C1 segment of cervical spinal cord (tissue), 14 donors: ENCODE measurements around the gene NABP1.

Experiments used
- DNase-seq, 14 donors: peaks; one replicate each; lab custom pipeline; 2025; lab: John Stamatoyannopoulos, UW

The NABP1 gene

DNA sequence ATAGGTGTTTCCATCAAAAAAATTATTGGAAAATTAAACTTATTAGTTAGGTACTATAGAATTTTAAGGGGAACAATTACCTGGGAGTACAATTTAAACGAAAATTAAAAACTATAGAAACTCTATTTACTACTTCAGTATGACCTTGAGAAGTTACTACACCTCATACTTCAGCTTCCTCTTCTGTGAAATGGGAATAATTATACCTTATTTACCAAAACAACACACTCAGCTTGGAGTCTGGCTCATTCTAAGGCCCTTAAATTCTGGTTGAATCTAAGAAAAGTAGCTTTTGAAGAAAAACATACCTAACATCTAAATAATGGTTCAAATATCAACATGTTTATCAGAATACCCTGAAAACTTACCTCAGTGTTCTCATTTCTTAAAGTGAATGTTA is 2.7 kb downstream of the NABP1 start:
- no peak for DNase-seq

DNA sequence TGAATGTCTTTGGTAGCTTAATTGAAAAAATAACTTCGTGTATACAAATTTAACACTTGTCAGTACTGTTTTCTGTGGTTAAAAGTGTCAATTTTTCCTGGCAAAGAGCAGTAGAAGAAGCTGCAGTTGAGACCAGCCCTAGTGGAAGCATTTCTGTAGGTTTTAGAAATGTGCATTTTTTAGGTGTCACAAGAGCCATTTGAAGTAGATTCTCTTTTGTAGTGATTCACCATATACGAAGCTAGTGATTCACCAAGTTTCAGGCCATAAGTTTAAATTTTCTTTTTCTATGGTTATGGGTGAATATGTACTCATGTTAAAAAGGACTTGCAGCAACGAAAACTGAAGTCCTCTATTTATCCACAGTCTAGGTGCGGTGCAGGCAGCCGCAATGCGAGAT is 4.2 kb downstream of the NABP1 start:
- DNase-seq = no peak

DNA sequence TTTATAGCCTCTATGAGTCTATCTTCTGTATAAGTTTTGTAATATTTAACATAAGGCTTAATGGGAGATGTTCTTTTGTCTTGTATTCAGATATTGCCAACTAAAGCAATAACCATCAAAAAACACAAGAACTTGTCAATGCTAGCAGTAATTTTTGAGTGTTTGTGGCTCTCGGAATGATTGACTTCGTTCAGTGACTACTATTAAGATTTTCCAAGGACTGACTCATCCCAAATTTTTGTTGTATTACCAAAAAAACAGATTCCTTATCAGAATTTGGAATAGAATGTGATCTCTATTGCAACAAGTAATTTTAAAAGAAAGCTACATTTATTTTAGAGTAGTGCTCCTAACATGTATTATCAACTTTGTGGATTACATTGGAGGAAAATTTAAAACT is 8.1 kb downstream of the NABP1 start:
- DNase-seq = no peak

DNA sequence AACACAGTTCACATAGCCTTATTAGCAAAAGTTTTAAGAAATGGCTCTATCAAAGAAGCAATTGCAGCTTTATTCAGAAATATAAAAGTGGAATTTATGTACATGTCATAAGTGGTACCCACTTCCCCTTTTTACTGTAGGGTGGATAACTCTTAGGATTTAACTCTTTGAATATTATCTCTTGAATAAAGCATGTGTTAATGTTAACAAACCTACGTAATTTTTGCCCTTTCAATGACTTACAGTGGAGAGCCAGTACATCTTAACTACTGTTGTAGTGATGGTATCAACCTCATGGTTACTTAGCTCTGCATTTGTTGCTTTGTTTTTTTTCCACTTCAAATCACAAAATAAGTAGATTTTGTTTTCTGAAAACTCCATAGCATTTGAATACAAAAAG is 8.8 kb downstream of the NABP1 start:
- no peak for DNase-seq

DNA sequence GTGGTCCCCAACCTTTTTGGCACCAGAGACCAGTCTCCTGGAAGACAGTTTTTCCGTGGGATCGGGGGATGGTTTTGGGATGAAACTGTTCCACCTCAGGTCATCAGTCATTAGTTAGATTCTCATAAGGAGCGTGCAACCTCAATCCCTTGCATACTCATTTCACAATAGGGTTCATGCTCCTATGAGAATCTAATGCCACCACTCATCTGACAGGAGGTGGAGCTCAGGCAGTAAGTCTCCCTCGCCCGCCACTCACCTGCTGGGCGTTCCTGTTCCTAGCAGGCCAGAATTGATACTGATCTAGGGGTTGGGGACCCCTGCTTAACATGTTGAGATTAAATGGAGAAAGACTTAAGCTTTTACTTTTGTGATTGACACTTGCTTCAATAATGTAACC is 9.9 kb downstream of the NABP1 start:
- no peak for DNase-seq

DNA sequence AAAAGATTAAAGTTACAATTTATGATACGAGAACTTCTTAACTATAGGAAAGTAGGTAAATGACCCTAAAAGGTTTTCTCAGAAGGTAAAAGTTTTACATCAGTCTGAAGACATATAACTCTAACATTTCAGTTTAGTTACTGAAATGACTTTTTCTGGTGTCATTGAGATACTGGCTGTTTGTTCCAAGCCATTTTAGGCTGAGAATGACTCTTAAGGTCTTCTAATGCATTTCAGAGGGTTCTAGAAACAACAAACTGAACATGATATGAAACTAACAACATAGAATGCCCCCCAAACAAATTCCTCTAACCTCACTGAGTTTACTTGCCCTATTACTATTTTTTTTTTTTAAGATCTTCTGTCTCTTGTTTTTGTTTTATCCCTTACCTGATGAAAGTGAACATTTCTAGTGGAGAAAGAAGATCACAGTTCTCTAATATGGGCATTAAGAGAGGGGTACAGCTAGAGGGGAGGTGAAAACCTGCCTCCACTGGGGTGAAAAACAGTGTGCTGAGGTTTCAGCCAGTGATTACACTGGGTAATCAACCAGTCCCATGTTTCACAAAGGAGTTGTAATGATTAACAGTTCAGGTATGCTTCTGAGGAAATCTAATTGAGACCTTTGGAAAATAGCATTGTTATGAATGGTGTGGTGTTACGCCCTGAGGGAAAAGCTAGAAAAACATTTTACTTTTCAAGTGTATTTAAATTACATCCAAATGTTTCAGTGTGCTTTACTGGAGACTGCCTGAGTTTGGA is 11.2 kb downstream of the NABP1 start:
- DNase-seq = no peak

DNA sequence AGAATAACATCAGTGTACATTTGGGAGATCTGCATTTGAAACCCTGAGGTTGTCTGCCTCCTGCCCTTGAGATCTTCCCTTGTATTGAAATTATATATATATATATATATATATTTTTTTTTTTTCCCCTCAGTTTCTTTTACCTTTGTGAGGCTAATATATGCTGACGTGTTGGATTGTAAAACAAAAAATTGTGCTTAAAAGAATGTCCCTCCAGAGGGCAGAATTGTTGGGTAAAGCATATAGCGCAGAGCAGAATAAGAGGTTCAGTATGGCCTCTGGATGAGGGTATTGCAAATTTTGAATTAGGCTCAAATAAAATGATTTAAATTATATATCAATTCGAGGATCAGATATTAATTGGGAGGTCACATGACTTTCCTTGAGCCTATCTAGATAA is 12.4 kb downstream of the NABP1 start:
- no peak for DNase-seq

DNA sequence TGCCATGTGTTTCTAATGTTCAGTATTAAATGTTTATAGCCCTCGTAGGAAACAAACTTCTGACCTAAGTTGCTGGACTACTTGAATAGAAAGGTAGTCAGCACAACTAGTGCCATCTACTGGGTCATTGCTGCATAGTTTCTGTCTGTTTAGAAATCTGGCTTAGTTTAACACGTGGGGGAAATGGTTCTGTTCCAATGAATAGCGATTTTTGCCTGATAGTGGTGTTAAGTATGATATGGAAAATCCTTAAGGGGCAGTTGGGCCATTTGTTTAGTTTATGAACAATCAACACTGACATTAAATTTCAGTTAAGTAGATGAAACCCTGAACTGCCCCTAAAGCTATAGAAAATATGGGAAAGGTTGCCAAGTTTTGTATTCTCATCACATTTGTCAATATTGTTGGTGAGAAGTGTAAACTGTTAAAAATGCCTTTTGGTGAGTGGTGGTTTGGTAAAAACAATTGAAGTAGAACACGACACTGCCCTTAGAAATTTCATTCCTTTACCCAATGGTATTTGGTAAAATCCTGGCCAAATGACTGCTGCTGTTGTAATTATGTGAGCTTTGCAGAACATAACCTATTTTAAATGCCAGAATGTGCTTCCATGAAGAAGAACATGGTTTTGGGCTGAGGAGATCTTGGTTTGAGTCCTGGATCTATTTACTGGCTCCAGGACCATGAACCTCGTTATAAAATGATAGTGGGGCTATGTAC is 13.2 kb downstream of the NABP1 start:
- no peak for DNase-seq

DNA sequence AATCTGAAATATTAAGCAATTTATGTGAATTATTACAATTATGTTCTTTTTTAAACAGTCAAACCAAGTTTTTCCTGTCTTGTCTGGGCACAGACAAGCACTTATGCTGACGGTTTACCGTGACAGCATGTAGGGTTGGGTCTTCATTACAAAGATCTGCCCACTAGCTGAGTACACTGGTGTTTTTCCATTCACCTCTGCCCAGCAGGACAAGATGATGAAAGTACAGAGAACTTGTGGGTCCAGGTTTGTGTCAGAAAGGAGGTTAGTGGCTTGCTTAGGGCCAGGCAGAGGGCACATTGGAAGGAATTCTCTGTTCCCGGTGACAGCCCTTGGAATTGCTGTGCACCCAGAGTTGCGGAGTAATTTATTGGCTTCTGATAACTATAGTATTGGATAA is 14.0 kb downstream of the NABP1 start:
- no peak for DNase-seq

DNA sequence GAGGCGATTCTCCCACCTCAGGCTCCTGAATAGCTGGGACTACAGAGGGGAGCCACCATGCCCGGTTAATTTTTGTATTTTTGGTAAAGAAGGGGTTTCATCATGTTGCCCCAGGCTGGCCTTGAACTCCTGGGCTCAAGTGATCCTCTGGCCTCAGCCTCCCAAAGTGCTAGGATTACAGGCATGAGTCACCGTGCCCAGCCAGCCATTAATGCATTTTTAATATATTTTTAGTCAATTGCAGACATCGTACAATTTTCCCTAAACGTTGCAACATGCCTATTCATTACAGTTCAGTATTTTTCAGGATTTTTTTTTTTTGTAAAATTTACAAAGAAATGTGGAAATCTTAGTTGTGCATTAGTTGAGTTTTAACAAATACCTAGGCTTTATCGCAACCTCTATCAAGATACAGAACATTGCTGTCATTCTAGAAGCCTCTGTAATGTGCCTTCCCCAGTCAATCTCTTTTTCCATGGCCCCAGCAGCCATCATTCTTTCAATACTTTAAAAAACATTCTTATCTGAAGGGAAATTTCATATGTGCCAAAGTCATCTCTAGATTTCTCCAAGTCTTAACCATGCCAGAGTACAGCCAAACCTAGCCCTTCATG is 14.7 kb downstream of the NABP1 start:
- DNase-seq = no peak

DNA sequence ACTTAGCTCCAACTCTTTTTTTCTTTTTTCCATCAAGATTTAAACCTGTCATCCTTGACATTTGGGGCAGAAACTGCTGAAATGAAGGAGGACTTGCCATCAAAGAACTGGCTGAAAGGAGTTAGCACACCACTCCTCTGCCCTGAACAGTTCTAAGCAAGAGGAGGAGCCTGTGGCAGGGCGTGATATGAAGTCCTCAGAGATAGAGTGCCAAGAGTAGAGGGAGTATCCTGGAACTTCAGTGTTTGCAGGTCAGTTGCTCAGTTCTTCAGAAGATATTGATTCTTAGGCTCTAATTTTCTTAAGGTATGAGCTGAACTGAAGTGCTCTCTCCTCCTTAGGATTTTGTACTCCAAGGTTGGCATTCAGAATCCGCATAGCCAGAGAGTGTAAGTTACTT is 15.2 kb downstream of the NABP1 start:
- DNase-seq = no peak

DNA sequence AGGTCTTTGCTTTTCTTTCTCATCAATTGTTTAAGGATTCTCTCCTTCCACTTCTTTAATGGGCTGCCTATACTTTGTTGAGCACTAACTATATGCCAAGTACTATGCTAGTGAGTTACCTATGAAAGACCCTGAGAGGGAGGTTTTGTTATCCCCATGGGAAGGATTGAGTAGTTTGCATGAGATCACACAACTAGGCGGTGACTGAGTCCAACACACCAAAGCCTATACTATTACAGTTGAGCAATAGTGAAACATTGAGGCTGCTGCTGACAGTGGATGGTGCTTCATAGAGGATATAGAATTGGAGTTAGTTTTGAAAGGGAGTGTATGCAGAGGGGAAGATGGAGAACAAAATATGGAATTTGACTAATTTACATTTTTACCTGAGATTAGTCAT is 15.8 kb downstream of the NABP1 start:
- no peak for DNase-seq

DNA sequence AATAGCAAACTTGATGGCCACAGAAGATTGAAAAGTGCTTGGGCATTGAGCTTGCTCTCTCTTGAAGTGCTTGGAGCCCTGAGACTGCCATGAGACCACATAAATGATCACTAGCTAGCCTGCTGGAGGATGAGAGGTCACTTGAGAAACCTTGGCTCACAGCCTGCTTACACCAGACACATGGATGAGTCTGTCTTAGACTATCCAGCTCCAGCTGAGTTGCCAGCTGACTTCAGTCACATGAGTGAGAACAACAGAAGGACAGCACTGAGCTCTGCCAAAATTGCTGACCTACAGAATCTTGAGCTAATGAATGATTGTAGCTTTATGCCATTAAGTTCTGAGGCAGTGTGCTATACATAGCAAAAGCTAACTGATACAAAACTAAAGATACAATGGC is 18.1 kb downstream of the NABP1 start:
- DNase-seq = peak in 2 of 14 donors; percentile 18 to 52

DNA sequence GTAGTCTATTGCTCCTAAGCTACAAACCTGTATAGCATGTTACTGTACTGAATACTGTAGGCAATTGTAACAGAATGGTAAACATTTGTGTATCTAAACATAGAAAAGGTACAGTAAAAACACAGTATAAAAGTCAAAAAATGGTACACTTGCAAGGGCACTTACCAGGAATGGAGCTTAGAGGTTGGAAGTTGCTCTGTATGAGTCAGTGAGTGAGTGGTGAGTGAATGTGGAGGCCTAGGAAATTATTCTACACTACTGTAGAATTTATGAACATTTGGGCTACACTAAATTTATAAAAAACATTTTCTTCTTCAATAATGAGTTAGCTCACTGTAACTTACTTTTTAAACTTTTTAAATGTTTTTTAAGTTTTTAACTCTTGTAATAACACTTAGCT is 19.0 kb downstream of the NABP1 start:
- no peak for DNase-seq

DNA sequence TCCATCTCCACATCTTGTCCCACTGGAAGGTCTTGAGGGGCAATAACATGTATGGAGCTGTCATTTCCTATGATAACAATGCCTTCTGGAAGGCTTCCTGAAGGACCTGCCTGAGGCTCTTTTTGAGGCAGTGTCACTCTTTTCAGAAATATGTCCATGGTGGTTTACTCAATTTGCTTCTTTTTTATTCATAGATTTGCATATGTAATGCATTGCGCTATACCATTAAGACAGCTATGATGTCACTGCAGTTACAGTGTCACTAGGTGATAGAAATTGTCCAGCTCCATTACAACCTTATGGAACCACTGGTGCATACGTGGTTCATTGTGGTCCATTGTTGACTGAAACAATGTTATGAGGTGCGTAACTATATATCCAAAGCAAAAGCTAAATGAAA is 19.9 kb downstream of the NABP1 start:
- DNase-seq = no peak

DNA sequence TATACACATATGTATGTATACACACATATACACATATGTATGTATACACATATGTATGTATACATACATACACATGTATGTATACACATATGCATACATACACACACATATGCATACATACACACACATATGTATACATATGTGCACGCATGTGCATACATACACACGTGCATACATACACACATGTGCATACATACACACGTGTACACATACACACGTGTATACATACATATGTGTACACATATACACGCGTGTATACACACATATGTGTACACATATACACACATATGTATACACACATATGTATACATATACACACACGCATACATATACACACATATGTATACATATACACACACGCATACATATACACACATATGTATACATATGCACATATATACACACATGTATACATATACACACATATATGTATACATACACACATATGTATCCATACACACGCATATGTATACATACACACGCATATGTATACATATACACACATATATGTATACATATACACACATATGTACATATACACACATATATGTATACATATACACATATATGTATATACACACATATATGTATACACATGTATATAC is 21.5 kb downstream of the NABP1 start:
- DNase-seq = no peak

DNA sequence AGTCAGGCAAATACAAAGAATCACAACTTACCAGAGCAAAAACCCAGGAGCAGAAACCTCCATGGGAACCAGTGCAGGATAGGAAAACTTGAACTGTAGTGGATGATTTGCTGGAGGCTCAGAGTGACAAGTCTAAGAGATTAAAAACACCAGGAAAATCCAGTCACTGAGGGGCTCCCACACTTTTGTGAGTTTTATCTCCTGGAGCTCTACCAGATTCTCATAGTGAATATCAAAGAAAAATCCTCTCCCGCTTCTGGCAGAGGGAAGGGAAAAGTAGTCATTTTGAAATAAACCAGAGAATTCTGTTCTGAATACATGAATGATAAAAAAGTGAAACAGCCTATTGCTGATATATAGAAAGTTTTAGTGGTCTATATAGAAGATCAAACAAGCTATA is 23.1 kb downstream of the NABP1 start:
- no peak for DNase-seq

DNA sequence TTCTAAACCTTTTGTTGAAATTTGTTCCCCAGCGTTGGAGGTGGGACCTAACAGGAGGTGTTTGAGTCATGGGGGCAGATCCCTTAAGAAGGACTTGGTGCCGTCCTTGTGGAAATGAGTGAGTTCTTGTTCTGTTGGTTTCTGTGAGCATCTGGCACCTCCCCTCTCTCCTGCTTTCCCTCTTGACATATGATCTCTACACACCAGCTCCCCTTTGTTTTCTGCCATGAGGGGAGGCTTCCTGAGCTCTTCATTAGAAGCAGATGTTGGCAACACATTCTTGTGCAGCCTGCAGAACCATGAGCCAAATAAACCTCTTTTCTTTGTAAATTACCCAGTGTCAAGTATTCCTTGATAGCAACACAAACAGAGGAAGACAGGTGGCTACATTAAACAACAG is 23.8 kb downstream of the NABP1 start:
- DNase-seq = no peak

DNA sequence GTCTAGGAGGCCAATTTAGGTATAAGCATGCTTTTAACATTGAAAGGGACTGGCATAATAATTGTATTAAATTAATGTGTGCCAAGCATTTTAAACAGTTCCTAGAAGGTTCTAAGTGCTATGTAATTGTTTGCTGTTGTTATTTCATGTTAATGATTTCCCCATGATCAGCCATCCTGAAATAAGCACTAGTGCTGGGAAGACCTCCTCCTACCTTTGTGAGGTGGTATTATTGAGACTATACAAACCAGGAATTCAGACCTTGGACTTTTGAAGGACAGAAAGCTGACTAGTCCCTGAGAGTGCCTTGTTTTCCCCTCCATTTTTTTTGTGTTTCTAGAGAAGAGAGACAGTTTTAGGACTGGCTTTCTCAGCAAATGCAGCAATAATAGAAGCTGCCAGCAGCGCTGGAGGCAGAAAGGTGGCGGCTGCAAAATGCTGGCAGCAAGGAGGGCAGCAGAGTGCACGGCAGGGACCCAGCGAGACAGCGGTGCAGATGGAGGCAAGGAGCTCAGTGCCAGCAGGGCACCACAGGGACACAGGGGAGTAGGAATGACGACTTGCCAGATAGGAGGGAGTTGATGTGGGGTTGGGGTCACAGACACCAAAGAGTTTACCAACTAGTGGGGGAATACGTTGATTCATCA is 25.3 kb downstream of the NABP1 start:
- DNase-seq = no peak

DNA sequence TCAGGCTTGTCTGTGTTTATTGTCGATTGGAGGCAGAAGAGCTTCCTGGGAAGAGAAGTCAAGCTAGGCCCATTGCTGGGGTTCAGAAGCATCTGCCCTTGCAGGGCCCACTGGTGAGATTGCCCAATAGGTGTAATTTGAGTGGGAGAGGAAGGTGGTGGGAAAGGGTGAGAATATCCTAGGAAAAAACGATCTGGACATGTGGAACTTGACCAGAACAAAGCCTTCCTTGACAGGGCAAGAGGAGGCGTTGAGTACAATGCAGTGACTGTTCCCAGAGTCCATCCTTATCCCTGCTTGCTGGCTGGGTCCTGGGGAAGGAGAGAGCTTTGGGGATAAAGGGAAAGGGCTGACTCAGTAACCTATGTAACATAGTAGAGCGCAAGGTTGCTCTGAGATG is 27.1 kb downstream of the NABP1 start:
- no peak for DNase-seq

DNA sequence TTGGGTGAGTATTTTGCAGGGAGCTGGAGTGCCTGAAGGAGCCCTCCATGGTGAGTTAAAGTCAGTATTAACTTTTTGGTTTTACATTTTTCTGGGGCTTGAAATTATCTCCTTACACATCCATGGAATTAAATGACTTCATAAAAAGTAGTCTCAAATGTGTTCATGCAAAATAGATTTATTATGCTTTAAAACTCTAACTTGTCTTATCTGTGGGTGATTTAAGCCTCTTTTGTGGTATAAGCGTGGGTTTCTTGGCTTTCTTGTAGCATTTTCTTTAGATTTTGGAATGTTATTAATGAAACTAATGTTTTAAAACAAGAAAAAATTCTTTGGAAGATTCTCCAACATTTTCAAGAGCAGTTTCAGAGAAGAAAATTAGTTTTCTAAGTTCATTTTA is 27.8 kb downstream of the NABP1 start:
- no peak for DNase-seq

DNA sequence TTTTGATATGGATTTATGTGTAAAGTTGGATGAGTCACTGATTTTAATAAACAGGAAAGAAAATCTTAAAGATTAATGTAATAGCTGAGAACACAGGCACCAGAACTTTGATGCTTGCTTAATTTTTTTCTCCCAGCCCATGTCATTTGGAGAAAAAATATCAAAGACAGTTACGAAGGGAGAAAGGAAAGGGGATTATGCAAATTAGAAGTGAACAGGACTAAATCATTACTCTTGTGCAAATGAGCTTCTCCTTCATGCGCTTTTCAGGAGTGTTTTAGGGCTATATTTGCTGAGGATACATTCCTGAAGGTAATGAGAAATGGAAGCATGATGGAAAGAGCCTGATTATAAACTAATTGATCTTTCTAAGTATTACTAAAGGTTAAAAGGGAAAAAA is 28.9 kb downstream of the NABP1 start:
- DNase-seq = no peak
